ENCODE data around the gene BEAN1. TPM values are rescaled to one million over a fixed set of nuclear protein-coding genes. Genes with fewer than 3 reads are reported as not detected.

Gene BEAN1
- total RNA-seq, 1 experiment from 2014 or later: 0.37 TPM

DNA sequence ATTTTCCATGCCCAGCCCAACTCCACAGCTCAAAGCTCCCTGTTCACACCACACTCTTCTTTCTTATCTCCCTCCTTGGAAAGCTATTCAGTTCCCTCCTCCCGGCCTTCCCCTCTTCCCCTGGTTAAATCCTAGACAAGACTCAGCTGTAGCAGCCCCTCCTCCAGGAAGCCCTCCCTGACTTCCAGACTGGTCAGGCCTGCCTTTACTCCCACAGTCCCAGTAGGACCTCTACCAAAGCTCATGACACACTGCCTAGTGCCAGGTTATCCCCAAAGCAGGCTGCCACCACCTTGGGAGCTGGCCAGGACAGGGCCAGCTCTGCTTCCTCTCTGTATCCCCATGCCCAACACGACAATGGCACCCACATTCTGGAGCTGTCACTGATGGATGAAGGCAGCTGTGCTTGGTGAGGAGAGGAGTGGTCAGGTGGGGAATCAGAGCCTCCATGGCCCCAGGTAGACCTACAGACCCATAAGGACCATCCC is 50.0 kb downstream of the BEAN1 start:
- Histone ChIP-seq H3F3A (ENCODE audit: insufficient read depth, low read depth) (peaks cover 10% of the 10 kb centered on the region), H3K4me2 (no peak overlapping the region), H3K4me3 (no peak overlapping the region), H4K20me1 (ENCODE audit: insufficient read depth) (no peaks in the 10 kb centered on the region), H3K4me1 (replicated peaks; ENCODE audit: insufficient read depth) (peaks cover 48% of the 10 kb centered on the region), H3K36me3 (ENCODE audit: low read depth) (no peaks in the 10 kb centered on the region), H2AFZ (no peak overlapping the region), H3K9me3 (ENCODE audit: insufficient read depth, low read depth) (no peaks in the 10 kb centered on the region), H3K9me2 (ENCODE audit: insufficient read depth) (no peaks in the 10 kb centered on the region), H3K79me2 (ENCODE audit: low read depth) (no peaks in the 10 kb centered on the region), H3K27me3 (ENCODE audit: insufficient read depth, low read depth) (no peaks in the 10 kb centered on the region), H3K27ac (no peak overlapping the region)
- ChIA-PET POLR2A (ENCODE audit: unreplicated experiment) (no interaction called here), CTCF (interaction anchor here (0.9 kb wide), 1 partner anchor 33 kb away, joined by 6 read pairs; no protein-coding TSS in a partner anchor)
- BruUV-seq (replicated peaks): no TSS peak
- intact Hi-C loops (cut with micrococcal nuclease; ENCODE audit: unreplicated experiment): no loop called here
- no peak for TF ChIP-seq EZH2 (IDR thresholded peaks at IDR 0.05; ENCODE audit: low read depth)
- TF ChIP-seq, protein P1, sequence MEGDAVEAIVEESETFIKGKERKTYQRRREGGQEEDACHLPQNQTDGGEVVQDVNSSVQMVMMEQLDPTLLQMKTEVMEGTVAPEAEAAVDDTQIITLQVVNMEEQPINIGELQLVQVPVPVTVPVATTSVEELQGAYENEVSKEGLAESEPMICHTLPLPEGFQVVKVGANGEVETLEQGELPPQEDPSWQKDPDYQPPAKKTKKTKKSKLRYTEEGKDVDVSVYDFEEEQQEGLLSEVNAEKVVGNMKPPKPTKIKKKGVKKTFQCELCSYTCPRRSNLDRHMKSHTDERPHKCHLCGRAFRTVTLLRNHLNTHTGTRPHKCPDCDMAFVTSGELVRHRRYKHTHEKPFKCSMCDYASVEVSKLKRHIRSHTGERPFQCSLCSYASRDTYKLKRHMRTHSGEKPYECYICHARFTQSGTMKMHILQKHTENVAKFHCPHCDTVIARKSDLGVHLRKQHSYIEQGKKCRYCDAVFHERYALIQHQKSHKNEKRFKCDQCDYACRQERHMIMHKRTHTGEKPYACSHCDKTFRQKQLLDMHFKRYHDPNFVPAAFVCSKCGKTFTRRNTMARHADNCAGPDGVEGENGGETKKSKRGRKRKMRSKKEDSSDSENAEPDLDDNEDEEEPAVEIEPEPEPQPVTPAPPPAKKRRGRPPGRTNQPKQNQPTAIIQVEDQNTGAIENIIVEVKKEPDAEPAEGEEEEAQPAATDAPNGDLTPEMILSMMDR (conservative IDR thresholded peaks at IDR 0.05): no peak
- no peak for DNase-seq

- no peaks in the 10 kb centered on the region for H4K20me1 ChIP-seq (ENCODE audit: insufficient read depth)
- no TSS peak for BruUV-seq (replicated peaks)
- no peaks in the 10 kb centered on the region for H3K79me2 ChIP-seq (ENCODE audit: low read depth)
- no peaks in the 10 kb centered on the region for H3K36me3 ChIP-seq (ENCODE audit: low read depth)
- TF ChIP-seq, protein P1 (conservative IDR thresholded peaks at IDR 0.05): peak; percentile 76
- no peak for TF ChIP-seq EZH2 (IDR thresholded peaks at IDR 0.05; ENCODE audit: low read depth)
- no peaks in the 10 kb centered on the region for H3K9me3 ChIP-seq (ENCODE audit: insufficient read depth, low read depth)
- peak overlapping the region; percentile 36; the same call in 1 of the 2 replicates for H3K27ac ChIP-seq
- H3K27me3 ChIP-seq (ENCODE audit: insufficient read depth, low read depth): no peaks in the 10 kb centered on the region
- H3K4me2 ChIP-seq: peak overlapping the region; percentile 49
- no peaks in the 10 kb centered on the region for H3K9me2 ChIP-seq (ENCODE audit: insufficient read depth)
- H3K4me3 ChIP-seq: no peak overlapping the region
- ChIA-PET POLR2A (ENCODE audit: unreplicated experiment) (interaction anchor here (0.6 kb wide), 2 partner anchors 34 to 72 kb away, joined by 3 read pairs; no protein-coding TSS in a partner anchor), CTCF (interaction anchor here (0.6 kb wide), 1 partner anchor 30 kb away, joined by 8 read pairs; no protein-coding TSS in a partner anchor)
- 0 out of 2 replicates have a peak overlapping the region, but pooled peaks have one; percentile 22 for H2AFZ ChIP-seq
- intact Hi-C loops (cut with micrococcal nuclease; ENCODE audit: unreplicated experiment): no loop called here
- peak; percentile 86 to 90 for DNase-seq
- peaks cover 50% of the 10 kb centered on the region for H3K4me1 ChIP-seq (replicated peaks; ENCODE audit: insufficient read depth)
- H3F3A ChIP-seq (ENCODE audit: insufficient read depth, low read depth): peaks cover 17% of the 10 kb centered on the region
Observed at GRCh38 chr16:66478733-66479511, 51.8 kb downstream of the BEAN1 start.

GRCh38 chr16:66479661-66480264 is 52.7 kb downstream of the BEAN1 start:
- POLR2A ChIA-PET (ENCODE audit: unreplicated experiment): no interaction called here
- H3K9me3 ChIP-seq (ENCODE audit: insufficient read depth, low read depth): no peaks in the 10 kb centered on the region
- no TSS peak for BruUV-seq (replicated peaks)

More at GRCh38 chr16:66479661-66480264, 52.7 kb downstream of the BEAN1 start:
- Histone ChIP-seq H3K4me3 (no peak overlapping the region), H4K20me1 (ENCODE audit: insufficient read depth) (no peaks in the 10 kb centered on the region), H3F3A (ENCODE audit: insufficient read depth, low read depth) (peaks cover 21% of the 10 kb centered on the region), H3K27me3 (ENCODE audit: insufficient read depth, low read depth) (no peaks in the 10 kb centered on the region), H3K4me1 (replicated peaks; ENCODE audit: insufficient read depth) (peaks cover 48% of the 10 kb centered on the region), H3K4me2 (peak overlapping the region; percentile 49; the same call in 1 of the 2 replicates), H3K36me3 (ENCODE audit: low read depth) (no peaks in the 10 kb centered on the region), H3K9me2 (ENCODE audit: insufficient read depth) (no peaks in the 10 kb centered on the region), H2AFZ (no peak overlapping the region), H3K79me2 (ENCODE audit: low read depth) (no peaks in the 10 kb centered on the region), H3K27ac (no peak overlapping the region)
- CTCF ChIA-PET: no interaction called here
- TF ChIP-seq, protein P1 (conservative IDR thresholded peaks at IDR 0.05): no peak
- TF ChIP-seq EZH2 (IDR thresholded peaks at IDR 0.05; ENCODE audit: low read depth): no peak
- no peak for DNase-seq
- intact Hi-C loops (cut with micrococcal nuclease; ENCODE audit: unreplicated experiment): loop anchor here (5.0 kb wide), 1 partner anchor 202 kb away; no protein-coding TSS in a partner anchor

All from PC-9 (cell line).